Mammary microvascular endothelial cell (primary cell): ENCODE results near the gene CXCL10. TPM values are rescaled to one million over a fixed set of nuclear protein-coding genes. Genes with fewer than 3 reads are reported as not detected.

Experiments used
- total RNA-seq: library from RNA; depleted of rRNA; stranded (reverse); fragments of >200 nt; gene quantifications from 2 replicates; pipeline ENCODE4 v1.2.3, GENCODE V29; 2015

CXCL10 gene
- 1.5 and 3.6 TPM in 2 replicates for total RNA-seq

DNA sequence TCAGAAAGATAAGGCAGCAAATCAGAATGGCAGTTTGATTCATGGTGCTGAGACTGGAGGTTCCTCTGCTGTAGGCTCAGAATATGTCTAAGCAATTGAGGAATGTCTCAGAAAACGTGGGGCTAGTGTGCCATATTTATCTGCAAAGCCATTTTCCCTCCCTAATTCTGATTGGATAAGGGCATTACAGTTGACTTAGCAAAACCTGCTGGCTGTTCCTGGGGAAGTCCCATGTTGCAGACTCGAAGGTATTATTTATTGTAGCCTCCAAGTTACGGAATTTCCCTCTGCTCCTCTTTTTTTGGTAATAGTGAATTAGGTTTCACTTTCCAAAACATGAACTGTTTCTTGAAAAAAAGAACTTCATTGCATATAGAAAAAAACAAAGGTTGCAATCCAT, at the start of gene CXCL10:
CXCL10 (minus strand) TSS at position 109 of the 400 bp plus-strand sequence; CDS start at position 43, 66 bp downstream.

DNA sequence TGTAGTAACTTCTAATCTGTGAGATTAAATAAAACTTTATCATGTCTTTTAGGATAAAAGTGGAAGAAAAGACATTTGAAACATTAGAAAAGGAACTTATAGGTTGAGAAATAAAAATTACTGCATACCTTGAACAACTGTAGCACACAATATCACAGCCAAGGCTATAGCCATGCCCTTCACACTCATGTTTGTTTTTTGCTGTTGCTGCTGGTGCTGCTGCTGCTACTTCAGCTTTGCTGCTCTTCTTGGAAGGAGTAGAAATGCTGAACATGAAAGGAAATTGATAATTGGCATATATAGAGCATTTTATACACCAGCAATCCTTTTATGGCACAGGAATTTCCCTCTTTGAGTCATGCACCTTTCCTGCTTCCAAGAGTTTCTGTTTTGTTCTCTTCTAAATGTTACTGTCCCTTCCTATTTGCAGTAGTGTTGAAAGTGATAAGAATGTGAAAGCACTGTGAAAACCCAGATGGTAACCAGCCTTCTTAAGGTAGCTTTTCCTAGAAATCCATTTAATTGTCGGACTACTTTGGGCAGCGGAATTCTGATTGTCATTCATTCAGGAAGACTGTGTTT, 12.6 kb upstream of the CXCL10 start, which contains the start of gene CXCL11:
CXCL11 (minus strand) TSS at position 272 of the 582 bp plus-strand sequence; CDS start at position 189, 83 bp downstream.

GRCh38 chr4:76007089-76007862, 16.0 kb downstream of the CXCL10 start, which contains the start of gene CXCL9:
Gene CXCL9 (minus strand): TSS chr4:76007509. CDS start chr4:76007449, 60 bp downstream.

Other genes starting within 250 kb of the CXCL10 start
- not detected in 2 replicates for gene PPEF2, start 121.0 kb downstream of the CXCL10 start, total RNA-seq
- 59.8 and 86.5 TPM in 2 replicates for gene NAAA, start 82.5 kb downstream of the CXCL10 start, total RNA-seq
- 29.4 and 37.2 TPM in 2 replicates for gene SDAD1, start 32.6 kb downstream of the CXCL10 start, total RNA-seq
- not detected in 2 replicates for gene CXCL9, start 16.0 kb downstream of the CXCL10 start, total RNA-seq
- 4.4 and 4.7 TPM in 2 replicates for gene CXCL11, start 12.6 kb upstream of the CXCL10 start, total RNA-seq
- 0.07 TPM in 1 of 2 replicates, not detected in the other for gene ART3, start 51.2 kb upstream of the CXCL10 start, total RNA-seq
- 40.4 and 43.9 TPM in 2 replicates for gene NUP54, start 124.9 kb upstream of the CXCL10 start, total RNA-seq
- 95.2 and 102 TPM in 2 replicates for gene SCARB2, start 190.3 kb upstream of the CXCL10 start, total RNA-seq
- not detected in 2 replicates for gene FAM47E, start 228.2 kb upstream of the CXCL10 start, total RNA-seq